K562 (cell line): Measurements from ENCODE around the gene AARSD1. TPM values are rescaled to one million over a fixed set of nuclear protein-coding genes. Genes with fewer than 3 reads are reported as not detected.

ENCODE experiments used
- RFX1 ChIP-seq: fragments of 450-650 bp; IDR thresholded peaks from 2 replicates; pipeline ENCODE4 v1.6.1; 2016; ENCODE audit warnings: mild to moderate bottlenecking, moderate library complexity
- polyA plus RNA-seq, 8 experiments: library from polyadenylated mRNA; depleted of rRNA in 4 of 8; stranded (reverse) in 5 of 8; unstranded in 3 of 8; fragments of >200 nt; fragmentation: Nextera tagmentation in 2 of 8; fragmentation: Illumina TruSeq in 1 of 8; extraction: Ambion mirVana in 2 of 8; extraction: Trizol in 1 of 8; gene quantifications; 2 replicates each; pipeline versions ENCODE4 v1.2.1 to v1.2.3, GENCODE V29; 2011 to 2014; ENCODE audit warnings: inconsistent platforms in 1 of 8, missing spikeins in 1 of 8
- total RNA-seq, 7 experiments: library from RNA; depleted of rRNA in 6 of 7; stranded (reverse); fragments of >200 nt in 6 of 7; fragmentation: Illumina TruSeq in 2 of 7; extraction: Trizol in 2 of 7; gene quantifications; 2 replicates each; pipeline versions ENCODE4 v1.2.1 to v1.2.3, GENCODE V29; 2011 to 2021; ENCODE audit warnings: low replicate concordance in 1 of 7
- TF ChIP-seq, protein P1 (sequence below), 2 experiments: fragments of 450-650 bp in 1 of 2; sonication (generic) in 1 of 2; formaldehyde crosslinking in 1 of 2; IDR thresholded peaks; 2 replicates each; pipeline versions ENCODE4 v1.7.1 to v1.9.0; 2016 to 2022; ENCODE audit warnings: inconsistent platforms in 1 of 2, mild to moderate bottlenecking in 1 of 2, missing genetic modification reagents in 1 of 2
- TF ChIP-seq, protein P2 (sequence below): fragments of 450-650 bp; IDR thresholded peaks from 2 replicates; pipeline ENCODE4 v1.6.1; 2016; ENCODE audit warnings: mild to moderate bottlenecking, moderate library complexity

Gene AARSD1
- total and polyA plus RNA-seq, 9 of the 15 experiments (the other 6 are each of a cell fraction or from before 2014, with no cell fraction given) = 51.7 to 98.5 (median 68.6) TPM

DNA sequence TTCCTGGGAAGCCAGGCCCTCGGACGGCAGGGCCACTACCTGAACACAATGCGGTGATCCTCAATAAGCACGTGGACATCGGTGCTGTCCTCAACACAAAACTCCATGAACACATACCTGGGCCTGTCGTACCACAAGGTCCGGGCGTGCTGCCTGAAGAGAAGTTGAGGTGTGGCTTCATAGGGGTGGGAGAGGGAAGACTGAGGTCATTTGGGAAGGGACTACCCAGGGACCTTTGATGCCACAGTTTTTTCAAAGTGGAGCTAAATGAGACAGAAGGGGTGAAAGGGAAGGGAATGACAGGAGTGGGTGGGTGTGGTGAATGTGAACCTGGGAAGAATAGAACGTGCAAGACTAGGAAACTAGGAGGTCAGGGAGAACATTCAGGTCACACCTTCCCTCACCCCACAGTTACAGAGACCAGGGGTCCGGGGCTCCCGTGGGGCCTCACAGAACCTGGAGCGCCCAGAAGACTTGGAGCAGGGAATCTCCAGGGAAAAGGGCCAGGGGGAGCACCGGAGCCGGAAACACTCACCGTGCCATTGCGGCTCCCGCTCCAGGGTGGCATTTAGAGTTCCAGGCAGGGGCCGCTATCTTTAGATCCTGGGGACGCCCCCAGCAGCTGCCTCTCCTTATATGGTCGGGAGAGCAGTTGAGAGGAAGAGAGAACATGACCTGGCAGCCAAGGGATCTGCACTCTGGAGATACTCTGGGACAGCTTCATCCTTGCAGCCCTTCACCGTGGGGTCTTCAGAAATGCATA, 15.4 kb upstream of the AARSD1 start, which contains the start of gene PTGES3L (continued):
- TF ChIP-seq, protein P1, sequence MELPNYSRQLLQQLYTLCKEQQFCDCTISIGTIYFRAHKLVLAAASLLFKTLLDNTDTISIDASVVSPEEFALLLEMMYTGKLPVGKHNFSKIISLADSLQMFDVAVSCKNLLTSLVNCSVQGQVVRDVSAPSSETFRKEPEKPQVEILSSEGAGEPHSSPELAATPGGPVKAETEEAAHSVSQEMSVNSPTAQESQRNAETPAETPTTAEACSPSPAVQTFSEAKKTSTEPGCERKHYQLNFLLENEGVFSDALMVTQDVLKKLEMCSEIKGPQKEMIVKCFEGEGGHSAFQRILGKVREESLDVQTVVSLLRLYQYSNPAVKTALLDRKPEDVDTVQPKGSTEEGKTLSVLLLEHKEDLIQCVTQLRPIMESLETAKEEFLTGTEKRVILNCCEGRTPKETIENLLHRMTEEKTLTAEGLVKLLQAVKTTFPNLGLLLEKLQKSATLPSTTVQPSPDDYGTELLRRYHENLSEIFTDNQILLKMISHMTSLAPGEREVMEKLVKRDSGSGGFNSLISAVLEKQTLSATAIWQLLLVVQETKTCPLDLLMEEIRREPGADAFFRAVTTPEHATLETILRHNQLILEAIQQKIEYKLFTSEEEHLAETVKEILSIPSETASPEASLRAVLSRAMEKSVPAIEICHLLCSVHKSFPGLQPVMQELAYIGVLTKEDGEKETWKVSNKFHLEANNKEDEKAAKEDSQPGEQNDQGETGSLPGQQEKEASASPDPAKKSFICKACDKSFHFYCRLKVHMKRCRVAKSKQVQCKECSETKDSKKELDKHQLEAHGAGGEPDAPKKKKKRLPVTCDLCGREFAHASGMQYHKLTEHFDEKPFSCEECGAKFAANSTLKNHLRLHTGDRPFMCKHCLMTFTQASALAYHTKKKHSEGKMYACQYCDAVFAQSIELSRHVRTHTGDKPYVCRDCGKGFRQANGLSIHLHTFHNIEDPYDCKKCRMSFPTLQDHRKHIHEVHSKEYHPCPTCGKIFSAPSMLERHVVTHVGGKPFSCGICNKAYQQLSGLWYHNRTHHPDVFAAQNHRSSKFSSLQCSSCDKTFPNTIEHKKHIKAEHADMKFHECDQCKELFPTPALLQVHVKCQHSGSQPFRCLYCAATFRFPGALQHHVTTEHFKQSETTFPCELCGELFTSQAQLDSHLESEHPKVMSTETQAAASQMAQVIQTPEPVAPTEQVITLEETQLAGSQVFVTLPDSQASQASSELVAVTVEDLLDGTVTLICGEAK (IDR thresholded peaks at IDR 0.05) = peak; percentile 71
- TF ChIP-seq, protein P1 (CRISPR knock-in tag; IDR thresholded peaks at IDR 0.05) = no peak
- TF ChIP-seq RFX1 = no peak
- TF ChIP-seq, protein P2, sequence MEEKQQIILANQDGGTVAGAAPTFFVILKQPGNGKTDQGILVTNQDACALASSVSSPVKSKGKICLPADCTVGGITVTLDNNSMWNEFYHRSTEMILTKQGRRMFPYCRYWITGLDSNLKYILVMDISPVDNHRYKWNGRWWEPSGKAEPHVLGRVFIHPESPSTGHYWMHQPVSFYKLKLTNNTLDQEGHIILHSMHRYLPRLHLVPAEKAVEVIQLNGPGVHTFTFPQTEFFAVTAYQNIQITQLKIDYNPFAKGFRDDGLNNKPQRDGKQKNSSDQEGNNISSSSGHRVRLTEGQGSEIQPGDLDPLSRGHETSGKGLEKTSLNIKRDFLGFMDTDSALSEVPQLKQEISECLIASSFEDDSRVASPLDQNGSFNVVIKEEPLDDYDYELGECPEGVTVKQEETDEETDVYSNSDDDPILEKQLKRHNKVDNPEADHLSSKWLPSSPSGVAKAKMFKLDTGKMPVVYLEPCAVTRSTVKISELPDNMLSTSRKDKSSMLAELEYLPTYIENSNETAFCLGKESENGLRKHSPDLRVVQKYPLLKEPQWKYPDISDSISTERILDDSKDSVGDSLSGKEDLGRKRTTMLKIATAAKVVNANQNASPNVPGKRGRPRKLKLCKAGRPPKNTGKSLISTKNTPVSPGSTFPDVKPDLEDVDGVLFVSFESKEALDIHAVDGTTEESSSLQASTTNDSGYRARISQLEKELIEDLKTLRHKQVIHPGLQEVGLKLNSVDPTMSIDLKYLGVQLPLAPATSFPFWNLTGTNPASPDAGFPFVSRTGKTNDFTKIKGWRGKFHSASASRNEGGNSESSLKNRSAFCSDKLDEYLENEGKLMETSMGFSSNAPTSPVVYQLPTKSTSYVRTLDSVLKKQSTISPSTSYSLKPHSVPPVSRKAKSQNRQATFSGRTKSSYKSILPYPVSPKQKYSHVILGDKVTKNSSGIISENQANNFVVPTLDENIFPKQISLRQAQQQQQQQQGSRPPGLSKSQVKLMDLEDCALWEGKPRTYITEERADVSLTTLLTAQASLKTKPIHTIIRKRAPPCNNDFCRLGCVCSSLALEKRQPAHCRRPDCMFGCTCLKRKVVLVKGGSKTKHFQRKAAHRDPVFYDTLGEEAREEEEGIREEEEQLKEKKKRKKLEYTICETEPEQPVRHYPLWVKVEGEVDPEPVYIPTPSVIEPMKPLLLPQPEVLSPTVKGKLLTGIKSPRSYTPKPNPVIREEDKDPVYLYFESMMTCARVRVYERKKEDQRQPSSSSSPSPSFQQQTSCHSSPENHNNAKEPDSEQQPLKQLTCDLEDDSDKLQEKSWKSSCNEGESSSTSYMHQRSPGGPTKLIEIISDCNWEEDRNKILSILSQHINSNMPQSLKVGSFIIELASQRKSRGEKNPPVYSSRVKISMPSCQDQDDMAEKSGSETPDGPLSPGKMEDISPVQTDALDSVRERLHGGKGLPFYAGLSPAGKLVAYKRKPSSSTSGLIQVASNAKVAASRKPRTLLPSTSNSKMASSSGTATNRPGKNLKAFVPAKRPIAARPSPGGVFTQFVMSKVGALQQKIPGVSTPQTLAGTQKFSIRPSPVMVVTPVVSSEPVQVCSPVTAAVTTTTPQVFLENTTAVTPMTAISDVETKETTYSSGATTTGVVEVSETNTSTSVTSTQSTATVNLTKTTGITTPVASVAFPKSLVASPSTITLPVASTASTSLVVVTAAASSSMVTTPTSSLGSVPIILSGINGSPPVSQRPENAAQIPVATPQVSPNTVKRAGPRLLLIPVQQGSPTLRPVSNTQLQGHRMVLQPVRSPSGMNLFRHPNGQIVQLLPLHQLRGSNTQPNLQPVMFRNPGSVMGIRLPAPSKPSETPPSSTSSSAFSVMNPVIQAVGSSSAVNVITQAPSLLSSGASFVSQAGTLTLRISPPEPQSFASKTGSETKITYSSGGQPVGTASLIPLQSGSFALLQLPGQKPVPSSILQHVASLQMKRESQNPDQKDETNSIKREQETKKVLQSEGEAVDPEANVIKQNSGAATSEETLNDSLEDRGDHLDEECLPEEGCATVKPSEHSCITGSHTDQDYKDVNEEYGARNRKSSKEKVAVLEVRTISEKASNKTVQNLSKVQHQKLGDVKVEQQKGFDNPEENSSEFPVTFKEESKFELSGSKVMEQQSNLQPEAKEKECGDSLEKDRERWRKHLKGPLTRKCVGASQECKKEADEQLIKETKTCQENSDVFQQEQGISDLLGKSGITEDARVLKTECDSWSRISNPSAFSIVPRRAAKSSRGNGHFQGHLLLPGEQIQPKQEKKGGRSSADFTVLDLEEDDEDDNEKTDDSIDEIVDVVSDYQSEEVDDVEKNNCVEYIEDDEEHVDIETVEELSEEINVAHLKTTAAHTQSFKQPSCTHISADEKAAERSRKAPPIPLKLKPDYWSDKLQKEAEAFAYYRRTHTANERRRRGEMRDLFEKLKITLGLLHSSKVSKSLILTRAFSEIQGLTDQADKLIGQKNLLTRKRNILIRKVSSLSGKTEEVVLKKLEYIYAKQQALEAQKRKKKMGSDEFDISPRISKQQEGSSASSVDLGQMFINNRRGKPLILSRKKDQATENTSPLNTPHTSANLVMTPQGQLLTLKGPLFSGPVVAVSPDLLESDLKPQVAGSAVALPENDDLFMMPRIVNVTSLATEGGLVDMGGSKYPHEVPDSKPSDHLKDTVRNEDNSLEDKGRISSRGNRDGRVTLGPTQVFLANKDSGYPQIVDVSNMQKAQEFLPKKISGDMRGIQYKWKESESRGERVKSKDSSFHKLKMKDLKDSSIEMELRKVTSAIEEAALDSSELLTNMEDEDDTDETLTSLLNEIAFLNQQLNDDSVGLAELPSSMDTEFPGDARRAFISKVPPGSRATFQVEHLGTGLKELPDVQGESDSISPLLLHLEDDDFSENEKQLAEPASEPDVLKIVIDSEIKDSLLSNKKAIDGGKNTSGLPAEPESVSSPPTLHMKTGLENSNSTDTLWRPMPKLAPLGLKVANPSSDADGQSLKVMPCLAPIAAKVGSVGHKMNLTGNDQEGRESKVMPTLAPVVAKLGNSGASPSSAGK = peak; percentile 93
